HepG2 (cell line): Measurements from ENCODE around the gene PEBP1.

Source experiments
- EHMT2 ChIP-seq: fragments of 200-600 bp; sonication (generic); IDR thresholded peaks from 2 replicates; pipeline ENCODE4 v1.7.0; 2017; ENCODE audit warnings: antibody characterized with exemption, low read depth, low read length, borderline replicate concordance
- EZH2 ChIP-seq: conservative IDR thresholded peaks from 2 replicates; pipeline ENCODE4 v1.6.1; 2012; ENCODE audit warnings: mild to moderate bottlenecking, low read depth, low read length, moderate library complexity
- FOXO1 ChIP-seq: sonication (generic); formaldehyde crosslinking; IDR thresholded peaks from 2 replicates; pipeline ENCODE4 v1.4.0; 2020; ENCODE audit warnings: missing genetic modification reagents
- HDAC2 ChIP-seq: sonication (generic); formaldehyde crosslinking; IDR thresholded peaks from 2 replicates; pipeline ENCODE4 v1.4.0; 2020; ENCODE audit warnings: missing genetic modification reagents
- SRSF1 ChIP-seq: fragments of 200-400 bp; formaldehyde crosslinking; optimal IDR thresholded peaks from 2 replicates; pipeline ENCODE3; 2017; ENCODE audit warnings: mild to moderate bottlenecking, low read depth, low read length, moderate library complexity
- STAT5B ChIP-seq: sonication (generic); formaldehyde crosslinking; IDR thresholded peaks from 2 replicates; pipeline ENCODE4 v1.4.0; 2020; ENCODE audit warnings: missing genetic modification reagents
- UBTF ChIP-seq: sonication (generic); formaldehyde crosslinking; IDR thresholded peaks from 2 replicates; pipeline ENCODE4 v1.4.0; 2020; ENCODE audit warnings: mild to moderate bottlenecking, missing genetic modification reagents
- ZNF274 ChIP-seq: sonication (generic); formaldehyde crosslinking; IDR thresholded peaks from 2 replicates; pipeline ENCODE4 v1.5.1; 2020; ENCODE audit warnings: mild to moderate bottlenecking, missing genetic modification reagents
- ZNF432 ChIP-seq: sonication (generic); formaldehyde crosslinking; IDR thresholded peaks from 2 replicates; pipeline ENCODE4 v1.5.0; 2020; ENCODE audit warnings: missing genetic modification reagents, mild to moderate bottlenecking, borderline replicate concordance
- ZNF766 ChIP-seq: sonication (generic); formaldehyde crosslinking; IDR thresholded peaks from 2 replicates; pipeline ENCODE4 v1.5.0; 2020; ENCODE audit warnings: missing genetic modification reagents, borderline replicate concordance
- ZNF782 ChIP-seq: sonication (generic); formaldehyde crosslinking; IDR thresholded peaks from 2 replicates; pipeline ENCODE4 v1.4.0; 2020; ENCODE audit warnings: missing genetic modification reagents, mild to moderate bottlenecking, borderline replicate concordance

DNA sequence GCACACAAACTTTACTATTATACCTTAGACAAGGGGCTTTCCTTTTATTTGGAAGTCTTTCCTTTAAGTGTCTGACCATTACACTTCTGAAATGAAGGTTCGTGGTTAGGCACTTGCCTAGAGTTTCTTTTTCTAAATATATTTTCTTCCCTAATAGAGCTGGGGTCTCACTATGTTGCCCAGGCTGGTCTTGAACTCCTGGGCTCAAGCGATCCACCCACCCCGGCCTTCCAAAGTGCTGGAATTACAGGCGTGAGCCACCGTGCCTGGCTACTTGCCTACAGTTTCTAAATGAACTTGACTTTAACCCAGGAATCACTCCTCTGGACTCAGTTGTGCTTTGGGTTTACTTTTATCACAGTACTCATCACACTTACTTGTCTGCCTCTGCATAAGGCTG is 57.6 kb downstream of the PEBP1 start:
- TF ChIP-seq STAT5B (CRISPR knock-in tag) (no peak), HDAC2 (no peak), ZNF432 (CRISPR knock-in tag) (no peak), ZNF766 (CRISPR knock-in tag) (no peak), FOXO1 (CRISPR knock-in tag) (no peak), ZNF274 (CRISPR knock-in tag) (no peak), EZH2 (no peak), UBTF (no peak), EHMT2 (no peak), ZNF782 (CRISPR knock-in tag) (no peak), SRSF1 (no peak)
